ENCODE results near the gene AUTS2.
A peak's percentile ranks its signal among the peaks of the same experiment; 100 is the strongest.

AUTS2 gene

GRCh38 chr7:70545214-70545613, 946.9 kb downstream of the AUTS2 start:
- no peak for DNase-seq

DNA sequence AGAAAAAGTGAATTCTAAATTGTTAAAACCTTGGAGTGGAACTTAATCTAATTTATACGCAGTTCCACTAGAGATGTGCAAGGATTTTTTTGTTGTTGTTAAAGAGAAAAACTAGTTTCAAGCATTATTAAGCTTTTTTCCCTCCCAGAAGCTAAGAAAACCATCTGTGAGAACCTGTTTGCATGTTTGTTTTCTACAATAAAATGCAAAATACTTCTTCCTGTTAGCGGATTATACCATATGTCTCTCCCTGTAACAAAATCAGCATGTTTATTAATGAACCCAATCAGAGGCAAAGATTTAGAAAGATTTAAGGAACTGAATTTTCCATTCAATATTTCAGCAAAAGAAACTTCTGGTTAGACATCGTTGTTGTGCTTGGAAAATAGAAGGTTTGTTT, 953.9 kb downstream of the AUTS2 start:
- DNase-seq: no peak

GRCh38 chr7:70553364-70553763, 955.1 kb downstream of the AUTS2 start:
- no peak for DNase-seq

DNA sequence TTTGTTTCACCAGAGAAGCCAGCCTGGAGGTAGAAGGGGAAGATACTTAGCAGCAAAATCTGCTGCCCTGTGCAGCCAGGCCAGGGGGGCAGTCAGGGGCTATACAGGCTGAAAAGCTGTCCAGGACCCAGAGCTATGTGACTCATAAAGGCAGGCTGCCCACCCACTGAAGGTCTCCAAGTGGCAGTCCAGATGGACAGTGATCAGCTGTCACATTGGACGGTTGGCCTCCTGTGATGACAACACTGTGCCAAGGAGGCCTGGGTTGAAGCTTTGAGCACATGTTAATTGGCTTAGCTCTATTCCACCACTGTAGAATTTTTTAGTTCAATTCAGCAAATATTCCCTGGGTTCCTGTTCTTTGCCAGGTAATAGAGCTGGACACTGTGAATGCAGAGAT, 956.4 kb downstream of the AUTS2 start:
- no peak for DNase-seq

GRCh38 chr7:70556761-70557160, 958.5 kb downstream of the AUTS2 start:
- DNase-seq: no peak

GRCh38 chr7:70557338-70557737, 959.1 kb downstream of the AUTS2 start:
- DNase-seq: no peak

- DNase-seq: no peak
Observed at GRCh38 chr7:70559815-70560214, 961.5 kb downstream of the AUTS2 start.

GRCh38 chr7:70563960-70564359, 965.7 kb downstream of the AUTS2 start:
- no peak for DNase-seq

GRCh38 chr7:70565721-70566370, 967.6 kb downstream of the AUTS2 start:
- DNase-seq: no peak

GRCh38 chr7:70566671-70567070, 968.4 kb downstream of the AUTS2 start:
- DNase-seq: no peak

DNA sequence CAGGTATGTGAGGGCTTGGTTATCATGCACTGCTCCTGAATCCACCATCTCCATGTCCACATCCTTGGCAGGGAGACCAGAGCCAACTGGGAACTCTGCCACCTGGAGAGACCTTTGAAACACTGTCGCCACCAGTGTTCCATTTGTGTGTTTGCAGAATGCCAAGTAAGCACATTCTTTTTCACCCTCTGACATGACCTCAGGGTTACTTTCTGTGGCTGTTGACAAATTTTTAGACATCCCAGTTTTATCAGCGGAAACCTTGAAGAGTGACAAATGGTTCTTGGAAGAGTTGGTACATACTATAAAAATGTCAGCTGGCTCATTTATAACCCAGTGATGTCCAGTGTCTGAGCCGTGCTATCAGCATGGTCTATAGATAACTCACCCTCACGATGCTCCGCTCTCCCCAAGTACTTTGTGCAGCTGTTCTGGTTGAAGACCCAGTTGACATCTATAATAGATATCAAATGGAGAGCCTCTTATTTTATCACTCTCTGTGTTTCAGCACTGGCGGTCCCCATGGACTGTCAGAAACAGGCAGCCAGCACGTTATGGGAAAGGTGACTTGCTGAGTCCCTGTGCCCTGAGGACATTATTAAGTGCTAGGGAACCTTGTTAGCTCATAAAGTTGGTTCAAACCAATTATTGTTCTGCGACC, 970.5 kb downstream of the AUTS2 start:
- peak; percentile 54 for DNase-seq

- peak; percentile 95 for DNase-seq
Observed at GRCh38 chr7:70569335-70569819, 971.1 kb downstream of the AUTS2 start.

- DNase-seq: no peak
Observed at GRCh38 chr7:70570029-70570428, 971.8 kb downstream of the AUTS2 start.

GRCh38 chr7:70570961-70571360, 972.7 kb downstream of the AUTS2 start:
- no peak for DNase-seq

DNA sequence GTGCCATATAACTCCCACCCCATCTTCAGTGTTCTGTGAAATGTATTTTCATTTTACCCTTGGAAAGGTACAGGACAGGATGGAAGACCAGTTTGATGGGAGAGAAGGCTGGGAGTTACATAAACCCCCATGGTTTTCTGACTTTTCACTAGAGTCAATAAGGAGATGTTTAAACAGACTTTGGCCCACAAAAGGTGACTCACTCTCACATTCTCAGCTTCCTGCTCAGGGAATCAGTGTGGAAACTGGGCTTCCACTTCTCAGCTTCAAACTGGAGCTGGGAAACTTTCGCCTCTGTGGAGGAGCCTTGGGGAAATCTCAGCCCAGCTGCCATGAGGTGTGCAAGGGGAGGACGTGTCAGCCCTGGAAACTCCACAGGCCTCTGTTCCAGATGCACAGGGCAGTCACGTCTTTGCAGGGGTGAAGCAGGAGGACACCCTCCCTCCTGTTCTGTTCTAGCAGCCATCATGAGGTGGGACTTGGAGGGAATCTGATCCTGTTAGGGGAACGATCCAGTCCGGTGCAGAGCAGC, 973.2 kb downstream of the AUTS2 start:
- DNase-seq: no peak

DNA sequence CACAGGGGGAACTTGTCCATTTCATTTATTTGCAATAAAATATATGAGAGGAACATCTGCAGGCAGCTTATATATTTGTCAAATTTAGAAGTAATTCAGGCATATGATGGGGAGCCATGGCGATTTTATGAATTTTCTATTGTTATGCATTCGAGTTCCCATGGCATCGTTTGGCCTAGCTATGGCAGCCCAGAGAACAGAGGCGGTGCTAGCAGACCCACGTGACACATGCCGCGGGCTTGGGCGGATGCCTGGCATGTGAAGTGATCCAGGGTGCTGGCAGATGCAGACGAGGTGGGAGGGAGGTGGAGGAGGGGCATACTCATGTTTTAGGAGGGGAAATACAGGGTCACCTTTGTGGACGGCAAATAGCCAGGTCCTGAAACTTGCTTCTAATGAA, 973.7 kb downstream of the AUTS2 start:
- DNase-seq: no peak

DNA sequence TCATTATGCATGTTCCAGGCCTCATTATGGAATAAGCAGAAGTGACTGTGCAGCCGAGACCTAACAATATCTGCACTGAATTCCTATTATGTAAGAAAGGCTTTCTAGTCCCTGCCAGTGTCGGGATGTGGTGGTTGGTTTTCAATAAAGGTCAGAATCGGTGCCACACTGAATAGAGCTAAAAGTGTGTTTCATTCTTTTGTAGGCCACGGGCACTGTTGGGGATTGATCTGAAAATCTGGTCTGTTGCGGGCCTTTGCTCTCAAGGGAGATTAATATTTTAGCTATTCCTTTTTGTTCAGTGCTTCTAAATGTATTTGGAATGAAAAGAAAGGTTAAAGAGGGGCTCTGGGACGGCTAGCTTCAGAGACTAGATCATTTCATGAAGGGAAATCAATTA, 974.3 kb downstream of the AUTS2 start:
- DNase-seq: no peak

- peak; percentile 83 for DNase-seq
Observed at GRCh38 chr7:70573071-70573661, 974.9 kb downstream of the AUTS2 start.

DNA sequence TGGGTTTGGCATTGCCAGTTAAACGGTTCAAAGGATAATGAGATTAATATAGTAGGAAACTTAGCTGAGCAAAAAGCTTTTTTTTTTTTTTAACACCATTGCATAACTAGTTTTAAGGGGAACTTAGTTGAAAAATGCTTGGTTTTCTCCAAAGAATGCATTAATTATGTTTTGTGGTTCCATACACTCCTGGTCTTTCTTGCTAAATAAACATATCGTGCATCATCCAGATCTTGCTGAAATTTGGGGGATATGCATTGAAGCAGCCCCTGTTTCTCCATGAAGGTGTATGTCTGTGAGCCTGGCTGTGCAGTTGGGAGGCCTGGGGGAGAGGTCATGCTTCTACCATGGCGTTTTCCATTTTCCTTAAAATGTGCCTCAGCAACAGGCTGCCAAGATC, 975.4 kb downstream of the AUTS2 start:
- no peak for DNase-seq

DNA sequence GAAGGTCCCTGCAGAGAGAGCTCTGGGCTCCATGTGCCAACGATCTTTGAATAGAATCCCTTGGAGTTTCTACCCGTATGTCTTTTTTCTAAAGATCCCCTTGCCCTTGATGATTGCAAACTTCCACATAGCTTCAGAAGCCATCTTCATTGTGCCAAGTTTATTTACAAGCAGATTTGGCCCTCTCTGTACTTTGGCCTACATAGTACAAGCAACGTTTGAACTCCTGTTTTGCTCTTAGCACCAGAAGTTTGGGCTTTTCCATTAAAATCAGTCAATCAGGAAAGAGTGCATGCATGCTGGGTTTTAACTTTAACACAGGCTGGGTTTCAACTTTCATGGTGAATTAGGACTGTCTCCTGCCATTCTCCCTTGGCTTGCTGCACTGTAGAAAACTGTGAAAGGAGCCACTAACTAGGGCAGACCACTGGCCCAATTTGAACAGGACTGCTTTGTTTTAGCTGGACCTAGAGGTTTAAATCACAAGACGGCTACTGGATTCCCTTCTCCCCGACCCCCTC, 976.1 kb downstream of the AUTS2 start:
- DNase-seq: no peak

DNA sequence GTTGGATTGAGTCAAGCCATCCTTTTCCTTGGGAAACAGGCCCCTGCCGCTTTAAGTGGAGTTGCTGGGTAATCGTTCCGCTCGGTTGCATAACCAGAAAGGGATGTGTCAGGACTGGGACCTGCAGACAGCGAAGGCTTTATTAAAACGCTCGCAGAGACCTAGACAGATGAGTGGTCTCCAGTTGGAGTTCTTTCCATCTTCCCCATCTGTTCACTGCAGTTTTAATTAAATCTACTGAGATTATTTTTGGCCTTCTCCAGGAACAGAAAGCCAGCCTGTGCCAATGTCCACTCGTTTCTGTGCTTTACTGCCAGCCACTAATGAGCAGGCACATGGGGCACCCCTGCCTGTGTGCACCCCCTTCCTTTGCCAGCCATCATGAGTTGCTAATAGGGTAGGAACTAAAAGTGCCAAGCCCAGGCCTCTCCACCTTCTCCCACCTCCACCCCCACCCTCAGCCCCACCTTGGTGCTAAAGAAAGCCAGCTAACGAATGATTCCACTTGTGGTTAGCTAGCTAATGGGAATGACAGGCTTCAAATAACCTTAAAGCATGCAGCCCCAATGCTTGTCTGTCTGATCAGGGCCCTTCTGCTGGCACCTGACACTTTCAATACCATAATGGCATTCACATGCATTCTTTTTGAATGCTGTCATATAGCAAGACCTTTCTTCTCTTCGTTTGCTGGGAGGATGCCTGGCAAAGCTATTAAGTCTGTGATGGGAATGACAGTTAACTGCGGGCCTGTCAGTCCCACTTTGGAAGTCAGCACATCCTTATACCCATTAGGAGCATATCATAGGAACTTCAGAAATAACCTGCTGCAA, 976.9 kb downstream of the AUTS2 start:
- DNase-seq: peak; percentile 80

GRCh38 chr7:70577078-70577477, 978.8 kb downstream of the AUTS2 start:
- no peak for DNase-seq

GRCh38 chr7:70578131-70578530, 979.9 kb downstream of the AUTS2 start:
- DNase-seq: no peak
